Esophagus muscularis mucosa (tissue), 4 donors: Measurements from ENCODE around the gene POU2F1.

Experiments
- EP300 ChIP-seq: sonication (generic); formaldehyde crosslinking; IDR thresholded peaks from one replicate; pipeline ENCODE4 v1.6.1; 2017; ENCODE audit warnings: antibody characterized with exemption
- POLR2A ChIP-seq: fragments of 450-650 bp; IDR thresholded peaks from one replicate; pipeline ENCODE4 v1.6.1; 2017; ENCODE audit warnings: antibody characterized with exemption, moderate library complexity, mild to moderate bottlenecking, low read depth
- TF ChIP-seq, protein P1 (sequence below), 3 experiments: fragments of 200-600 bp in 2 of 3; fragments of 450-650 bp in 1 of 3; sonication (generic) in 2 of 3; IDR thresholded peaks; one replicate each; pipeline ENCODE4 v1.5.1; 2017 to 2019; ENCODE audit warnings: antibody characterized with exemption in 3 of 3, mild to moderate bottlenecking in 2 of 3, moderate library complexity in 1 of 3

DNA sequence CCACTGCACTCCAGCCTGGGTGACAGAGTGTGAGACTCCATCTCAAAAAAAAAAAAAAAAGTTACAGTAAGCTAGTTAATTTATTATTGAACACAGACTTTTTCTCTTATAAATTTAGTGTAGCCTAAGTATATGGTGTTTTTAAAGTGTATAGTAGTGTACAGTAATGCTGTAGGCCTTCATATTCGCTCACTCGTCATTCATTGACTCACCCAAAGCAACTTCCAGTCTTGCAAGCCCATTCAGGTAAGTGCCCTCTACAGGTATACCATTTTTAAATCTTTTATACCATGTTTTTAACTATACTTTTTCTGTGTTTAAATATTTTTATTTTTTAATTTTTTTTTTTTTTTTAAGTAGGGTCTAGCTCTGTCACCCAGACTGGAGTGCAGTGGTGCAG is 12.1 kb downstream of the POU2F1 start:
- TF ChIP-seq, protein P1, sequence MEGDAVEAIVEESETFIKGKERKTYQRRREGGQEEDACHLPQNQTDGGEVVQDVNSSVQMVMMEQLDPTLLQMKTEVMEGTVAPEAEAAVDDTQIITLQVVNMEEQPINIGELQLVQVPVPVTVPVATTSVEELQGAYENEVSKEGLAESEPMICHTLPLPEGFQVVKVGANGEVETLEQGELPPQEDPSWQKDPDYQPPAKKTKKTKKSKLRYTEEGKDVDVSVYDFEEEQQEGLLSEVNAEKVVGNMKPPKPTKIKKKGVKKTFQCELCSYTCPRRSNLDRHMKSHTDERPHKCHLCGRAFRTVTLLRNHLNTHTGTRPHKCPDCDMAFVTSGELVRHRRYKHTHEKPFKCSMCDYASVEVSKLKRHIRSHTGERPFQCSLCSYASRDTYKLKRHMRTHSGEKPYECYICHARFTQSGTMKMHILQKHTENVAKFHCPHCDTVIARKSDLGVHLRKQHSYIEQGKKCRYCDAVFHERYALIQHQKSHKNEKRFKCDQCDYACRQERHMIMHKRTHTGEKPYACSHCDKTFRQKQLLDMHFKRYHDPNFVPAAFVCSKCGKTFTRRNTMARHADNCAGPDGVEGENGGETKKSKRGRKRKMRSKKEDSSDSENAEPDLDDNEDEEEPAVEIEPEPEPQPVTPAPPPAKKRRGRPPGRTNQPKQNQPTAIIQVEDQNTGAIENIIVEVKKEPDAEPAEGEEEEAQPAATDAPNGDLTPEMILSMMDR (IDR thresholded peaks at IDR 0.05) = no peak
- TF ChIP-seq POLR2A = no peak
- TF ChIP-seq EP300 = no peak
